ENCODE measurements around the gene PDHB.

PDHB gene

DNA sequence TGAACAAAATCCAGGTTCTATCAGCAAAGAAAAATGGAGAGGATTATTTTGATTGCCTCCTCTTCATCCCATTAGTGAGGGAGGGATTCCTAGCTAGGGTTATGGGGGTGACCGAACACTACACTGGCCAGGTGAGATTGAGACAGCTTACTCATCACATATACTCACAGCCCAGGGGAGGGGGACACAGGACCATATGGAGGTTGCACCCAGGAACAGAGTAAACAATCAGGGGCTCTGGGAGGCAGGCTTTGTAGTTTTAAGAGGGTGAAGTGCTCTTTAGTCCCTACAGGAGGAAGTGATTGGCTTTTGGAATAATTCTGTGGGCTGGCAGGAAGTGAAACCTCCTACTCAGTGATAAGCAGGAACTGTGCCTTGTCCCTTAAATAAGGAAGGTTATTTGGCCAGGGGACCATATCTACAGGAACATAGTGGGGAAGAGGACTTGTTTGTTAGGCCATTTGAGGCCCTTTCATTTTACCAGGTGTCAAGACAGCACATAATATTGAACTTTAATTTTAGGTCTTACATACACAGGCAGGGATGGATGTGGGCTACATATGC is 40.8 kb upstream of the PDHB start:
- Histone ChIP-seq H3K4me3 (replicated peaks; ENCODE audit: low read depth, low read length) (no peak overlapping the region), H3K36me3 (ENCODE audit: control insufficient read depth, insufficient read depth, low read length) (no peaks in the 10 kb centered on the region), H3K27me3 (replicated peaks; ENCODE audit: control insufficient read depth, insufficient read depth, low read length) (no peaks in the 10 kb centered on the region; the same call in 1 of the 2 replicates)
- TF ChIP-seq, protein P1, sequence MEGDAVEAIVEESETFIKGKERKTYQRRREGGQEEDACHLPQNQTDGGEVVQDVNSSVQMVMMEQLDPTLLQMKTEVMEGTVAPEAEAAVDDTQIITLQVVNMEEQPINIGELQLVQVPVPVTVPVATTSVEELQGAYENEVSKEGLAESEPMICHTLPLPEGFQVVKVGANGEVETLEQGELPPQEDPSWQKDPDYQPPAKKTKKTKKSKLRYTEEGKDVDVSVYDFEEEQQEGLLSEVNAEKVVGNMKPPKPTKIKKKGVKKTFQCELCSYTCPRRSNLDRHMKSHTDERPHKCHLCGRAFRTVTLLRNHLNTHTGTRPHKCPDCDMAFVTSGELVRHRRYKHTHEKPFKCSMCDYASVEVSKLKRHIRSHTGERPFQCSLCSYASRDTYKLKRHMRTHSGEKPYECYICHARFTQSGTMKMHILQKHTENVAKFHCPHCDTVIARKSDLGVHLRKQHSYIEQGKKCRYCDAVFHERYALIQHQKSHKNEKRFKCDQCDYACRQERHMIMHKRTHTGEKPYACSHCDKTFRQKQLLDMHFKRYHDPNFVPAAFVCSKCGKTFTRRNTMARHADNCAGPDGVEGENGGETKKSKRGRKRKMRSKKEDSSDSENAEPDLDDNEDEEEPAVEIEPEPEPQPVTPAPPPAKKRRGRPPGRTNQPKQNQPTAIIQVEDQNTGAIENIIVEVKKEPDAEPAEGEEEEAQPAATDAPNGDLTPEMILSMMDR (IDR thresholded peaks at IDR 0.05; ENCODE audit: insufficient read depth, low read length, poor library complexity, severe bottlenecking), result no peak
- no peak for DNase-seq (ENCODE audit: extremely low read depth, insufficient read length)

- no peaks in the 10 kb centered on the region for H3K27me3 ChIP-seq (replicated peaks; ENCODE audit: control insufficient read depth, insufficient read depth, low read length)
- no peak for DNase-seq (ENCODE audit: extremely low read depth, insufficient read length)
- H3K4me3 ChIP-seq (replicated peaks; ENCODE audit: low read depth, low read length), result no peak overlapping the region
- TF ChIP-seq, protein P1 (IDR thresholded peaks at IDR 0.05; ENCODE audit: insufficient read depth, low read length, poor library complexity, severe bottlenecking), result no peak
- H3K36me3 ChIP-seq (ENCODE audit: control insufficient read depth, insufficient read depth, low read length), result no peaks in the 10 kb centered on the region
Observed at GRCh38 chr3:58473275-58473674, 39.6 kb upstream of the PDHB start.

- no peak for DNase-seq (ENCODE audit: extremely low read depth, insufficient read length)
- TF ChIP-seq, protein P1 (IDR thresholded peaks at IDR 0.05; ENCODE audit: insufficient read depth, low read length, poor library complexity, severe bottlenecking), result no peak
- Histone ChIP-seq H3K4me3 (replicated peaks; ENCODE audit: low read depth, low read length) (no peak overlapping the region), H3K27me3 (replicated peaks; ENCODE audit: control insufficient read depth, insufficient read depth, low read length) (no peaks in the 10 kb centered on the region), H3K36me3 (ENCODE audit: control insufficient read depth, insufficient read depth, low read length) (no peaks in the 10 kb centered on the region)
Observed at GRCh38 chr3:58471025-58471887, 37.6 kb upstream of the PDHB start.

DNA sequence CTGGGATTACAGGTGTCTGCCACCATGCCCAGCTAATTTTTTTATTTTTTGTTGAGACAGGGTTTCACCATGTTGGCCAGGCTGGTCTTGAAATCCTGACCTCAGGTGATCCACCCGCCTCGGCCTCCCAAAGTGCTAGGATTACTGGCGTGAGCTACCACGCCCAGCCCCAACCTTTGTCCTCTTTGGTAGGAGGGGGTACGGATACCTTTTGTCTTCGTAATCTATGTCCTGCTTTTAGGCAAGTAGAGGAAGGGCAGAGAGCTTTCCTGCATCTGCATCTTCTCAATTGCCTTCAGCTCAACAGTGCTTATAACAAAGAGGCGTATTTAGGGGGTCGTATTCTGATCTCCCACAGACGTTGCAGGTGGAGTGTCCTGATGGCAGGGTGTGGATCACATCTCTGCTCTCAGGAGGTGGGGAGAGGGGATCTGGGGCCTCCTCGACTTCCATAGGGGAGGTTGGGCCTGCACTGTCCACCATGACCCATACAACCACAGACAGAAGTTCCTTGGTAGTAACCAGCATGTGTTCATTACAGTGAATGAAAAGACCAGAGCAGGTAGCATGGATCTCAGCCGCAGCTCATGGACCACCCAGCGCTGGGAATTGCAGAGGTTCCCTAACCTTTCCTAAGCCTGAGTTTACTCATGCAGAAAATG is 36.9 kb upstream of the PDHB start:
- Histone ChIP-seq H3K27me3 (replicated peaks; ENCODE audit: control insufficient read depth, insufficient read depth, low read length) (no peaks in the 10 kb centered on the region), H3K4me3 (replicated peaks; ENCODE audit: low read depth, low read length) (no peak overlapping the region), H3K36me3 (ENCODE audit: control insufficient read depth, insufficient read depth, low read length) (no peaks in the 10 kb centered on the region)
- no peak for DNase-seq (ENCODE audit: extremely low read depth, insufficient read length)
- TF ChIP-seq, protein P1 (IDR thresholded peaks at IDR 0.05; ENCODE audit: insufficient read depth, low read length, poor library complexity, severe bottlenecking), result no peak

DNA sequence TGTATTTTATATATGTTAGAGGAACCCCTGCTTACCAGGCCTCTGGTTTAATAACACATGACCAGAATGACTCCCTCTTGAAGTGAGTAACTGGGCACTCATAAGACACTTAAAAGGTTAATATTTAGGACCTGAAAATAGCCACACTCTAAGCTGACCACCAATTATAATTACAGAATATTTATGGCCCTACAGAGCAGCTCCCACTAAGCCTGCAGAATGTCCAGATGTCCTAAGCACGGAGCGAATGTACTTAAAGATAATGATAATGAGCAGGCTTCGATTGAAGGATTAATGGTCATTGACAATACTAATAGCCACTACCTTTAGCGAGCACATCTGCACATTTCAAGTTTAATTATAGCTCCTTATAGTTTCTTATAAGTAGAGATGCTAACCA is 35.5 kb upstream of the PDHB start:
- no peaks in the 10 kb centered on the region for H3K36me3 ChIP-seq (ENCODE audit: control insufficient read depth, insufficient read depth, low read length)
- no peak for DNase-seq (ENCODE audit: extremely low read depth, insufficient read length)
- TF ChIP-seq, protein P1 (IDR thresholded peaks at IDR 0.05; ENCODE audit: insufficient read depth, low read length, poor library complexity, severe bottlenecking), result no peak

More for the DNA sequence above, 35.5 kb upstream of the PDHB start:
- no peaks in the 10 kb centered on the region for H3K27me3 ChIP-seq (replicated peaks; ENCODE audit: control insufficient read depth, insufficient read depth, low read length)
- no peak overlapping the region for H3K4me3 ChIP-seq (replicated peaks; ENCODE audit: low read depth, low read length)

Measured in GM06990 (cell line).